NCI-H345 treated with DMSO at 0.1 percent for 48 hours (cell line): ENCODE results near the gene NCLN.
"Not testable (repeated sequence)": the region's sequence is repeated elsewhere in the genome, so short reads cannot be mapped to it uniquely, and the experiment has no call there.

Experiments used
- DNase-seq: peaks from one replicate; lab custom pipeline; 2025; ENCODE audit not compliant: unreplicated experiment; lab: John Stamatoyannopoulos, UW

NCLN gene

DNA sequence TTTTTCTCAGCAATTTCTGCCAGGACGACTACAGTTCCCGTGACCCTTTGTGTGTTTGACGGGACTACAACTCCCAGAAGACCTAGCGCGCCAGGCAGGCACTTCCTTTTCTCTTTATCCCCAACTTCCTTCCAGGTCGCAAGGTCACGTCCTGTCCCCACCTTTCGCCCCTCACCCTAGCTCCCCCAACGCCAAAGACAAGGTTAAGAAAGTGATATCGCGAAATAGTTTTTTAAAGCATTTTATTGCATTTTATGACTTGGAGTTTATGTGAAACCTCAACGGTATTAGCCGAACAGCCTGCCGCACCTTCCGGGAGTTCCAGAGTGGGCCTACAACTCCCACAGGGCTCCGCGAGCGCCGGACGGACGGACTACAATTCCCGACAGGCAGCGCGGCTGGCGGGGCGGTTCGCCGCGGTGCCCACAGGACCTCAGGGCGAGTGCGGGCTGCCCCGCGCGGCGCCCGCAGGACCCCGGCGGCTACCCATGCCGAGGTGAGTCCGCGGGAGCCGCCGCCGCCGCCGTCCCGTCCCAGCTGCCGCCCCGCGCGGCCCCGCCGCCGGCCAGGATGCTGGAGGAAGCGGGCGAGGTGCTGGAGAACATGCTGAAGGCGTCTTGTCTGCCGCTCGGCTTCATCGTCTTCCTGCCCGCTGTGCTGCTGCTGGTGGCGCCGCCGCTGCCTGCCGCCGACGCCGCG lies at the start of gene NCLN:
Gene NCLN, plus strand, starts transcription at position 470 of the 699 bp plus-strand sequence. Its CDS starts 101 bp downstream, at position 571.
- DNase-seq, result peak; percentile 98

DNA sequence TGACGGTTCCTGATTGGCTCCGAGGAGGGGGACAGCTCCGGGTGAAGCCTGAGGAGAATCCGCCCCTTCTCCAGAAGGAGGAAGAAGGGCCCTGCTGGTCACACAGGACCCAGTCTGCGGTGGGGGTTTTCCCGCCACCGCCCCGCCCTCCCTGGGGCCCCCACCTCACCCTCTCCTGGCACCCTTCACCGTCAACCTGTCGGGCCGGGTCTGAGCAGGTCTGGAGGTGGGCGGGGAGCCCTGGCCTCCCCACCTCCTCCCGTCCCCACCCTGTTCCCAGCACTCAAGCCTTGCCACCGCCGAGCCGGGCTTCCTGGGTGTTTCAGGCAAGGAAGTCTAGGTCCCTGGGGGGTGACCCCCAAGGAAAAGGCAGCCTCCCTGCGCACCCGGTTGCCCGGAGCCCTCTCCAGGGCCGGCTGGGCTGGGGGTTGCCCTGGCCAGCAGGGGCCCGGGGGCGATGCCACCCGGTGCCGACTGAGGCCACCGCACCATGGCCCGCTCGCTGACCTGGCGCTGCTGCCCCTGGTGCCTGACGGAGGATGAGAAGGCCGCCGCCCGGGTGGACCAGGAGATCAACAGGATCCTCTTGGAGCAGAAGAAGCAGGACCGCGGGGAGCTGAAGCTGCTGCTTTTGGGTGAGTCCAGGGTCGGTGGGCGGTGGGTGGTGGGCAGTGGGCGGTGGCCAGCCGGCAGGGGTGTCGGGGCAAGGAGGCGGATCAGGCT lies 49.6 kb upstream of the NCLN start, which contains the start of gene GNA15:
Gene GNA15, plus strand, starts transcription at position 73 of the 723 bp plus-strand sequence. Its CDS starts 418 bp downstream, at position 491.
- no peak for DNase-seq

DNA sequence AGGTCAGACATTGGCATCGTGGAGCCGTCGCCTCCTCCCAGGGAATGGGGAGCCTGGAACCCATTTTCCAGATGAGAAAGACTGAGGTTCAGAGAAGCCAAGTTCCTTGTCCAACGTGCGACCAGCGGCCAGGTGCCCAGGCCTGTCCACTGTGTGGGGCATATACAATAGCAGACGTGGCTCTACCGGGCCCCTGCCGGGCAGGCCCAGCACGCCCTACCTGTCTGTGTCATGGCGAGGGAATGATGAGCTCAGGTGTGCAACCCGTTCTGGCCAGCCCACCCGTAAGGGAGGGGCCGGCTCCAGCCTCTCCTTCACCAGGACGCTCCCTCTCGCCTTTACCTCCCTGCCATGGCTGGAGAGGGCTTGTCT lies 49.1 kb upstream of the NCLN start:
- no peak for DNase-seq

DNA sequence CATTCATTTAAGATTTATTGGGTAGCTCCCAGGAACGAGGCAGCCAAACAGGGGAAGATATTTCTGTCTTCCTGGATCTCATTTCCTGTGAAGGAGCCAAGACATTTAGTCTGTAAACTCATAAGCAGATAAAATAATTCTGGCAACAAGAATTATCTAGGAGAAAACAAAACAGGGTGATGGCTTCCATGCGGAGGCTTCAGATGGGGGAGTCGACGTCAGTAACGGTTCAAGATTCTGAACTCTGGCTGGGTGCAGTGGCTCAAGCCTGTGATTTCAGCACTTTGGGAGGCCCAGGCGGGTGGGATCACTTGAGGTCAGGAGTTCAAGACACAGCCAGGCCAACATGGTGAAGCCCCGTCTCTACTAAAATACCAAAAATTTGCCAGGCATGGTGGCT lies 48.6 kb upstream of the NCLN start:
- DNase-seq, result no peak

DNA sequence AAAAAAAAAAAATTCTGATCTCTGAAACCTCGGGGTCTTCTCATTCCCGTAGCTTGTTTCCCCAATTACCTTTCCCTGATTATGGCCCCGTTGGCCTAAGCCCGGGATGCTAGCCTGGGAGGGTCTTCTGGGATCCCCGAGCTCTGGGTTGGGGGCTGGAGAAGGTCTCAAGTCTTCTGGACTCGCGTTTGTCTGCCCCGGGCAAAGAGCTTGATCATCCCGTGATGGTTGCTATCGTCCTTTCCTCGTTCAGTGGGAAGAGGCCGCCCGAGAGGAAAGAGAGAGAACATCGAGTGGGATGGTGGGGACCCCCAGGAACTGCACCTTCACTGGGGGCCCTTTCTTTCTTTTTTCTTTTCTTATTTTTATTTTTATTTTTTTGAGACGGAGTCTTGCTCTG lies 47.5 kb upstream of the NCLN start:
- DNase-seq, result no peak

DNA sequence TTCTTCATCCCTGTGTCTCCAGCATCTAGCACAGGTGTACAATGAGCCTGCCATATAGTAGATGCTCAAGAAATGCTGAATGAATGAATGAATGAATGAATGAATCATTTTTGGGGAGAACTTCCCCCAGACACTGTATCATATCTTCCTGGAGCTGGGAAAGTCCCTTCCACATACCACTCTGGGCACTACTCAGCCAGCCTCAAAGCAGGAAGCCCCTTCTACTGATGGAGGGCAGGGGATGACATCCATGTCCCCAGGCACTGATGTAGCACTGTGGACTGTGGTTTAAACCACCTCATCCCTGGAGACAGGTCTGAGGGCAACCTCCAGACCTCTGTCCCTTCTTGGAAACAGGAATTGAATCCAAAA lies 45.1 kb upstream of the NCLN start:
- DNase-seq, result no peak

DNA sequence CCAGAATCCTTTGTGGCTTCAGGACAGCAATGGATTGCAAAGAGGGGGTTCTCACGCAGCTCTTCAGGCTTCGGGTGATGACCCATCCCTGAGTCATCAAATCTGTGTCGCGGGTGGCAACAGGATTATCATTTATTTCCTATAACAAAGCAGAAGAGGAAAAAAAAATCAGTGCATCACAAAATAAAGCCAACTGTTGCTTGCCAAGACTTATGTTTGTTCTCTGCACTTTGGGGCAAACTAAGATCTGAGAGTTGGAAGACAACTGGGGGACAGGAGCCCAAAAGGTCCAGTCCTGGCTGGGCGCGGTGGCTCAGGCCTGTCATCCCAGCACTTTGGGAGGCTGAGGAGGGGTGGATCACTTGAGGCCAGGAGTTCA lies 43.4 kb upstream of the NCLN start:
- no peak for DNase-seq

- no peak for DNase-seq
Observed at GRCh38 chr19:3142781-3143337, 42.9 kb upstream of the NCLN start.

- DNase-seq, result no peak
Observed at GRCh38 chr19:3145909-3146676, 39.6 kb upstream of the NCLN start.

GRCh38 chr19:3146677-3147100 lies 39.0 kb upstream of the NCLN start:
- no peak for DNase-seq

- DNase-seq, result no peak
Observed at GRCh38 chr19:3148503-3148902, 37.2 kb upstream of the NCLN start.

DNA sequence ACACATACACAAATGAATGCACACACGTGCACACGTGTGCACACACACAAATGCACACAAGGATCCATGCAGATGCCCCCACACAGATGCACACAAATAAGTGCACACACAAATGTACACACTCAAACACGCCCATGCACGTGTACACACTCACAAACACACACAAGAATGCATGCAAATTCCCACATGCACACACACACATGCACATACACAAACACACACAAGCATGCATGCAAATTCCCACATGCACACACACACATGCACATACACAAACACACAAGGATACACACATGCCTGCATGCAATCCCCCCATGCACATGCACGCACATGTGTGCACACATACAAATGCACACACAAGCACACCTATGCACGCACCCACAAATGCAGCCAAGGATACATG lies 36.6 kb upstream of the NCLN start:
- DNase-seq, result no peak

DNA sequence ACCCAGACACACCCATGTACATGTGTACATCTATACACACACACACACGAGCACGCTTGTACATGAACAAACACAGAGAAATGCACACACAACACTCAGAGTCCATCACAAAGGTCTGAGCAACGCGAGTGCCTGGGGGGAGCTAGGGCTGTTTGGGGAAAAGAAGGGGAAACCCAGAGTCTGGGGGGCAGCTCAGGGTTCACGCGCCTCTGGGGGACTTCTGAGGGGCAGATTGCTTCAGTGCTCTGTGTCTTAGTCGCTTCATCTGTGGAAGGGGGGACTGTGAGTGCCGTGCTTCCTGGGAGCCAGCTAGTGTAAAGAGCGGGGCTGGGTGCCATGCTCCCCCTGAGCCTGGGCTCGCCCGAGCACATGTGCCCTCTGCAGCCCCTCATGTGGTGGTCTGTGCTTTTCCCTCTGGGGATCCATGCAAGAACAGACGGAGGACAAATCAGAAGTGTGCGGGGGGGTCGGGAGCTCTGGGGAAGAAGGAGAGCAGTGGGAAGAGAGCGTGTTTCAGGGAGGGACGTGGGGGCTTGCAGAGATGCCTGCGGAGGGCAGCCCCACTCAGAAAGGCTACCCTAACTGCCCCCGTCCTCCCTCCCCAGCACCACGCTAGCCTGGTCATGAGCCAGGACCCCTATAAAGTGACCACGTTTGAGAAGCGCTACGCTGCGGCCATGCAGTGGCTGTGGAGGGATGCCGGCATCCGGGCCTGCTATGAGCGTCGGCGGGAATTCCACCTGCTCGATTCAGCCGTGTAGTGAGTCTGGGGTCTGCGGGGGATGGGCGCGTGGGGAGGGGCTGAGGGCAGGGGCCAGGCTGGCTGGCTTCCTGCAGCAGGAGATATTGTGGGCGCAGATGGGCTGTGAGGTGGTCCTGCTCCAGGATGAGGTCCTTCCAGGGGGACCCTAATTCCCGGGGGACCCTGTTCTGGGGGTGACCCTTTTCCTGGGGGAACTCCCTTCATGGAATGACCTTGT lies 35.9 kb upstream of the NCLN start:
- DNase-seq, result no peak

DNA sequence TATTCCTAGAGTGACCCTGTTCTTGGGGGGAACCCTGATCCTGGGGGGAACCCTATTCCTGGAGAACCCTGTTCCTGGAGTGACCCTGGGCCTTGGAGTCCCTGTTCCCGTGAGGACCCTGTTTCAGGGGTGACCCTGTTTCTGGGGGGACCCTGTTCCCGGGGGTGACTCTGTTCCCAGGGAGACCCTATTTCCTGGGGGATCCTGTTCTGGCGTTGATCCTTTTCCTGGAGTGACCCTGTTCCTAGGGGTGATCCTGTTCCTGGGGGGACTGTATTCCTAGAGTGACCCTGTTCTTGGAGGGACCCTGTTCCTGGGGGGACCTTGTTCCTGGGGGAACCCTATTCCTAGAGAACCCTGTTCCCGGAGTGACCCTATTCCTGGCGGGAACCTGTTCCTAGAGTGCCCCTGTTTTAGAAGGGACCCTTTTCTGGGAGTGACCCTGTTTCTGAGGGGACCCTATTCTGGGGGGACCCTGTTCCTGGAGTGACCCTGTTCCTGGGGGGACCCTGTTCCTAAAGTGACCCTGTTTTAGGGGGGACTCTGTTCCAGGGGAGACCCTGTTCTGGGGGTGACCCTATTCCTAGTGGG lies 34.9 kb upstream of the NCLN start:
- no peak for DNase-seq

DNA sequence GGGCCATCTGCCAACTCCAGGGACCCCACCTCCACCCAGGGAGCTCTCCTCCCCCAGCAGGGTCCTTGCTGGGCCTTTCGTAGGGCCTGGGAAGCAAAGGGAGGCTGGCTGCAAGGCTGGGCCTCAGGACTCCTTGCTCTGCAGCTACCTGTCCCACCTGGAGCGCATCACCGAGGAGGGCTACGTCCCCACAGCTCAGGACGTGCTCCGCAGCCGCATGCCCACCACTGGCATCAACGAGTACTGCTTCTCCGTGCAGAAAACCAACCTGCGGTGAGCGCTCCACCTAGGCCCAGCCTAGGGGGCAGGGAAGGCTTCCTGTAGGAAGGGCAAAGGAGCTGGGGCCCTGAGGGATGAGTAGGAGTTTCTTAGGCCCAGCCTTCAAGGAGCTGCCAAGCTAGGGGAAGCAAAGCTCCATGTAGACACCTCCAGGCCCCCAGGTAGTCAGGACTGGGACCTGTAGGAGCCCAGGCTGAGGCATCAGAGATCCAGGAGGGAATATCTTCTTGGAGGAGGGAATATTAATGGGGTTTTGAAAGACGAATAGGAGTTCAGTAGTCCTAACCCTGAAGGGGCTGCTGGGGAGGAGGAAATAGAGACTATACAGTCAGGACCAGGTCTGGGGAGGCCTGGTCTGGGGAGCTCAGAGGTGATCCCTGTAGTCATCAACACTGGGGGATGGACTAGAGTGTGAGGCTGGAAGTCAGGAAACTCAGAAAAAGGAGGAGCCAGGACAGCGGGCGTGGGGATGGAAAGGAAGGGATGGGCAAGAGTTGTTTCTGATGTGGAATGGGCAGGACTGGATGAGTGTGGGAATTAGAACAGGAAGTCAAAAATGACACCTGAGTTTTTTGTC lies 33.9 kb upstream of the NCLN start:
- no peak for DNase-seq

- no peak for DNase-seq
Observed at GRCh38 chr19:3152419-3152780, 33.3 kb upstream of the NCLN start.

- no peak for DNase-seq
Observed at GRCh38 chr19:3153286-3154230, 32.2 kb upstream of the NCLN start.

- DNase-seq, result not testable (repeated sequence)
Observed at GRCh38 chr19:3154447-3154846, 31.3 kb upstream of the NCLN start.
